Astrocyte (in vitro differentiated cells and primary cell): ENCODE measurements around the gene IYD. TPM values are rescaled to one million over a fixed set of nuclear protein-coding genes. Genes with fewer than 3 reads are reported as not detected.

Experiments used
- DNase-seq: peaks from one replicate; pipeline ENCODE4 v3.0.0-alpha.2; 2010; ENCODE audit warnings: low read depth
- FAIRE-seq: peaks from 2 replicates; lab custom pipeline; 2011; peaks lifted over from hg19 to GRCh38; lab: Jason Lieb, UNC
- H2AFZ ChIP-seq: 2 replicates; pipeline ENCODE4 v1.6.0; 2012; ENCODE audit warnings: low read depth, low read length, inconsistent platforms
- H3K27ac ChIP-seq: 2 replicates; pipeline ENCODE4 v1.5.1; 2011; ENCODE audit warnings: low read depth, low read length, inconsistent platforms
- H3K27me3 ChIP-seq: 2 replicates; pipeline ENCODE4 v1.6.0; 2011; ENCODE audit warnings: low read length, inconsistent platforms; ENCODE audit not compliant: insufficient read depth
- H3K36me3 ChIP-seq: 2 replicates; pipeline ENCODE4 v1.5.1; 2011; ENCODE audit warnings: low read length, inconsistent platforms; ENCODE audit not compliant: insufficient read depth
- H3K4me1 ChIP-seq: 2 replicates; pipeline ENCODE4 v1.5.1; 2011; ENCODE audit warnings: low read length, inconsistent platforms; ENCODE audit not compliant: insufficient read depth
- H3K4me2 ChIP-seq: 2 replicates; pipeline ENCODE4 v1.6.0; 2012; ENCODE audit warnings: low read length, inconsistent platforms
- H3K4me3 ChIP-seq: 2 replicates; pipeline ENCODE4 v1.5.1; 2011; ENCODE audit warnings: low read depth, mild to moderate bottlenecking, low read length, inconsistent platforms; ENCODE audit not compliant: insufficient read depth
- H3K79me2 ChIP-seq: 2 replicates; pipeline ENCODE4 v1.6.0; 2012; ENCODE audit warnings: mild to moderate bottlenecking, low read length, inconsistent platforms; ENCODE audit not compliant: insufficient read depth
- H3K9ac ChIP-seq: 2 replicates; pipeline ENCODE4 v1.6.0; 2012; ENCODE audit warnings: mild to moderate bottlenecking, low read length, inconsistent platforms
- H3K9me3 ChIP-seq: 2 replicates; pipeline ENCODE4 v1.5.1; 2012; ENCODE audit warnings: low read depth, mild to moderate bottlenecking, low read length, inconsistent platforms; ENCODE audit not compliant: insufficient read depth
- H4K20me1 ChIP-seq: 2 replicates; pipeline ENCODE4 v1.6.0; 2012; ENCODE audit warnings: low read length, inconsistent platforms; ENCODE audit not compliant: insufficient read depth
- H3K27ac Mint-ChIP-seq: one replicate; pipeline ENCODE4 v1.8.0; 2021; ENCODE audit warnings: mild to moderate bottlenecking, mixed read lengths; ENCODE audit not compliant: unreplicated experiment
- H3K27me3 Mint-ChIP-seq: one replicate; pipeline ENCODE4 v1.8.0; 2021; ENCODE audit warnings: low read depth, mixed read lengths; ENCODE audit not compliant: unreplicated experiment
- H3K36me3 Mint-ChIP-seq: one replicate; pipeline ENCODE4 v1.8.0; 2021; ENCODE audit warnings: low read depth, mixed read lengths; ENCODE audit not compliant: unreplicated experiment
- H3K4me1 Mint-ChIP-seq: one replicate; pipeline ENCODE4 v1.8.0; 2021; ENCODE audit warnings: low read depth, mixed read lengths; ENCODE audit not compliant: unreplicated experiment
- H3K4me3 Mint-ChIP-seq: one replicate; pipeline ENCODE4 v1.8.0; 2021; ENCODE audit warnings: mild to moderate bottlenecking, moderate library complexity, mixed read lengths; ENCODE audit not compliant: unreplicated experiment
- H3K9me3 Mint-ChIP-seq: one replicate; pipeline ENCODE4 v1.8.0; 2021; ENCODE audit warnings: mild to moderate bottlenecking, mixed read lengths; ENCODE audit not compliant: unreplicated experiment
- EZH2 ChIP-seq: IDR thresholded peaks from 2 replicates; pipeline ENCODE4 v1.6.1; 2012; ENCODE audit warnings: mild to moderate bottlenecking, low read length, inconsistent platforms; ENCODE audit not compliant: insufficient read depth
- total RNA-seq: library from RNA; stranded (reverse); gene quantifications from 2 replicates; pipeline ENCODE4 v1.2.1, GENCODE V29; 2021
- TF ChIP-seq, protein P1 (sequence below): IDR thresholded peaks from 2 replicates; pipeline ENCODE4 v1.5.1; 2011; ENCODE audit warnings: low read depth, mild to moderate bottlenecking, inconsistent platforms, low read length, moderate library complexity; ENCODE audit not compliant: insufficient read depth

Gene IYD
- total RNA-seq, 1 donor from 2014 or later = not detected

DNA sequence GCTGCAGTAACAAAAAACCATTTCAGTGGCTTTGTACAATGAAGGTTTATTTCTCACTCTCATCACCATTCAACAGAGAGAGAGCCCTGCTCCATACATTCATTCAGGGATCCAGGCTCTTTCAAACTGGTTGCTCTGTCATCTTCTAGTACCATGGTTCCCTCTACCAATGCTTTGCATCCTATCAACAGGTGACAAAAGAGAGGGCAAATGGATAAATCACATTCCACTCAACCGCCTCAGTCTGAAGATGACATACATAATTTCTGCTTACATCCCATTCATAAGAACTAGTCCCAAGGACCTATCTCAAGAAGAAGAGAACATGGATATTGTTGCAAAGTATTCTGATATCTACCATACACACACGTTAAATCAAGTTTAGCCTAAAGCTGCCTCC, 51.6 kb downstream of the IYD start:
- no peak overlapping the region for H3K9ac ChIP-seq
- Mint-ChIP-seq H3K4me1 (peaks cover 10% of the 10 kb centered on the region), H3K27ac (no peak overlapping the region), H3K36me3 (no peaks in the 10 kb centered on the region), H3K9me3 (no peaks in the 10 kb centered on the region), H3K4me3 (no peak overlapping the region), H3K27me3 (no peaks in the 10 kb centered on the region)
- H4K20me1 ChIP-seq = no peaks in the 10 kb centered on the region
- TF ChIP-seq EZH2 = no peak
- TF ChIP-seq, protein P1, sequence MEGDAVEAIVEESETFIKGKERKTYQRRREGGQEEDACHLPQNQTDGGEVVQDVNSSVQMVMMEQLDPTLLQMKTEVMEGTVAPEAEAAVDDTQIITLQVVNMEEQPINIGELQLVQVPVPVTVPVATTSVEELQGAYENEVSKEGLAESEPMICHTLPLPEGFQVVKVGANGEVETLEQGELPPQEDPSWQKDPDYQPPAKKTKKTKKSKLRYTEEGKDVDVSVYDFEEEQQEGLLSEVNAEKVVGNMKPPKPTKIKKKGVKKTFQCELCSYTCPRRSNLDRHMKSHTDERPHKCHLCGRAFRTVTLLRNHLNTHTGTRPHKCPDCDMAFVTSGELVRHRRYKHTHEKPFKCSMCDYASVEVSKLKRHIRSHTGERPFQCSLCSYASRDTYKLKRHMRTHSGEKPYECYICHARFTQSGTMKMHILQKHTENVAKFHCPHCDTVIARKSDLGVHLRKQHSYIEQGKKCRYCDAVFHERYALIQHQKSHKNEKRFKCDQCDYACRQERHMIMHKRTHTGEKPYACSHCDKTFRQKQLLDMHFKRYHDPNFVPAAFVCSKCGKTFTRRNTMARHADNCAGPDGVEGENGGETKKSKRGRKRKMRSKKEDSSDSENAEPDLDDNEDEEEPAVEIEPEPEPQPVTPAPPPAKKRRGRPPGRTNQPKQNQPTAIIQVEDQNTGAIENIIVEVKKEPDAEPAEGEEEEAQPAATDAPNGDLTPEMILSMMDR = no peak
- H3K27me3 ChIP-seq = no peaks in the 10 kb centered on the region
- peaks cover 3% of the 10 kb centered on the region for H3K9me3 ChIP-seq
- H3K4me1 ChIP-seq = peaks cover 8% of the 10 kb centered on the region
- no peak overlapping the region for H2AFZ ChIP-seq
- H3K79me2 ChIP-seq = no peaks in the 10 kb centered on the region
- DNase-seq (no peak), FAIRE-seq (no peak)
- no peak overlapping the region for H3K4me3 ChIP-seq
- no peak overlapping the region for H3K27ac ChIP-seq
- H3K4me2 ChIP-seq = no peak overlapping the region
- H3K36me3 ChIP-seq = no peaks in the 10 kb centered on the region

GRCh38 chr6:150420926-150421325, 52.1 kb downstream of the IYD start:
- H3K27ac ChIP-seq = no peak overlapping the region
- no peak overlapping the region for H3K9ac ChIP-seq
- H3K27ac Mint-ChIP-seq = no peak overlapping the region
- H3K79me2 ChIP-seq = no peaks in the 10 kb centered on the region
- no peaks in the 10 kb centered on the region for H3K36me3 ChIP-seq
- H3K9me3 ChIP-seq = peaks cover 3% of the 10 kb centered on the region
- FAIRE-seq = no peak
- TF ChIP-seq EZH2 = no peak
- TF ChIP-seq, protein P1 = no peak
- no peak for DNase-seq
- H3K36me3 Mint-ChIP-seq = no peaks in the 10 kb centered on the region
- H3K4me1 ChIP-seq = peaks cover 8% of the 10 kb centered on the region
- H3K27me3 ChIP-seq = no peaks in the 10 kb centered on the region
- no peaks in the 10 kb centered on the region for H3K9me3 Mint-ChIP-seq
- no peak overlapping the region for H3K4me3 Mint-ChIP-seq
- H4K20me1 ChIP-seq = no peaks in the 10 kb centered on the region
- no peak overlapping the region for H3K4me2 ChIP-seq
- H2AFZ ChIP-seq = no peak overlapping the region
- peaks cover 2% of the 10 kb centered on the region for H3K27me3 Mint-ChIP-seq
- no peak overlapping the region for H3K4me3 ChIP-seq
- H3K4me1 Mint-ChIP-seq = peaks cover 8% of the 10 kb centered on the region

DNA sequence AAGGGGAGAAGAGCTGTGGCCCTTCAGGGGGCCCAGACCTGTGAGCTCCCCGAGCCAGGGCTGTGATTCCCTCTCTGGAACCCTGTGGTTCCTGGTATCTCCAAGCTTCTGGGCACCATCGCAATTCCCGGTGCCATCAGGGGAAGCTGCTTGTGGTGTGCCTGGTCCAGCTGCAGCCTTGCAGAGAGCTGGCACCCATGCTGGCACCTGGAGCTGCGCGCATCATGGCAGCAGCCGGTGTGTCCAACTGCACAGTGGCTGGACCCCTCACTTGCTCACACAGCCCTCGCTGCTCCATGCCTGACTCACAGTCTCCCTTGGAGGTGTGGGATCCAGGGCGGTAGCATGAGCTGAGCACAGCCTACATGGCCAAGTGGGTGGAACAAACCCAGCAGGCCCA, 56.7 kb downstream of the IYD start:
- no peaks in the 10 kb centered on the region for H3K36me3 Mint-ChIP-seq
- H3K9me3 ChIP-seq = peaks cover 3% of the 10 kb centered on the region
- FAIRE-seq = no peak
- H3K4me2 ChIP-seq = no peak overlapping the region
- H3K4me1 ChIP-seq = no peaks in the 10 kb centered on the region
- H3K9ac ChIP-seq = no peak overlapping the region
- H3K27ac ChIP-seq = no peak overlapping the region
- no peaks in the 10 kb centered on the region for H4K20me1 ChIP-seq
- DNase-seq = no peak
- H3K36me3 ChIP-seq = no peaks in the 10 kb centered on the region
- no peaks in the 10 kb centered on the region for H3K27me3 ChIP-seq
- H3K27ac Mint-ChIP-seq = no peak overlapping the region
- no peak overlapping the region for H3K4me3 Mint-ChIP-seq
- no peak overlapping the region for H2AFZ ChIP-seq
- no peaks in the 10 kb centered on the region for H3K4me1 Mint-ChIP-seq
- TF ChIP-seq EZH2 = no peak
- TF ChIP-seq, protein P1 = no peak
- peaks cover 9% of the 10 kb centered on the region for H3K27me3 Mint-ChIP-seq
- no peaks in the 10 kb centered on the region for H3K79me2 ChIP-seq
- H3K9me3 Mint-ChIP-seq = no peaks in the 10 kb centered on the region
- no peak overlapping the region for H3K4me3 ChIP-seq
